GM21825 (cell line): ENCODE results near the gene CNGA4.
"Not testable (repeated sequence)": the region's sequence is repeated elsewhere in the genome, so short reads cannot be mapped to it uniquely, and the experiment has no call there.

ENCODE experiments used
- ATAC-seq: cut with Tn5 transposase; IDR thresholded peaks from one replicate; pipeline ENCODE4 v1.9.1; 2021; ENCODE audit warnings: mild to moderate bottlenecking, moderate library complexity; ENCODE audit not compliant: unreplicated experiment

The CNGA4 gene

DNA sequence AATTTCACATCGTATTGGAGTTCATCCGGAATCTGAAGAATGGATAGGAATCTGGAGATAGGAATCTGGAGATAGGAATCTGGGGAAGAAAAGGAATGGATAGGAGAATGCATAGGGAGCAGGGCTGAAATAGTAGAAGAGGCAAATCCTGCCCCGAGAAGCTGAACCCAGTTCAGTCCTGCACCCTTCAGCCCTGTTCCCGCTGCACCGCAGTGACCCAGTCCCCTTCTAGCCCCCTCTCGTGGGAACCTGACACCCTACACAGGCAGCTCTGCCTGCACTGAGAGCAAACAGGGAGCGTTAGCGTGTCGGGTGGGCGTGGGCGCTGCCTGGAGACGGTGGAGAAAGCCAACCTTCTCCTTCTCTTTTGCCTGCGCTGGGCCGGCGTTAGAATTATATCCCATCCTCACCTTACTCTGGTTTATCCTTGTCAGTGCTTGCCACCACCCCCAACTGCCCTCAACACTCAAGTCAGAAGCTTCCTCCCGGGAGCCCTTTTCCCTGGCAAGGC, 19.7 kb downstream of the CNGA4 start:
- no peak for ATAC-seq

GRCh38 chr11:6260207-6260726, 21.4 kb downstream of the CNGA4 start:
- ATAC-seq = no peak

DNA sequence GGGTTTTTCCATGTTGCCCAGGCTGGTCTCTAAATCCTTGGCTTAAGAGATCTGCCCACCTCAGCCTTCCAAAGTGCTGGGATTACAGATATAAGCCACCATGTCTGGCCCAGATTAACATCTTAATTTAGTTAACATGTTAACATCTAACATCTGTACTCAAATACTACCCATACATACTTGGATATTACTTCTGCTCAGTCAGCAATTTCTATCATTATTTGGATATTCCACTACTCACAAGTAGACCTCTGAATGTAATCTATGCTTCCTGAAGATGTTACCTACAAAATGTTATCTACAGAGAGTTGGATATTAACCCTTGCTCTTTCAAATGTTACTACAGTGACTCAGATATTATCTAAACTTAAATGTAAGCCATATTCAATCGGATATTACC, 24.8 kb downstream of the CNGA4 start:
- ATAC-seq = no peak

GRCh38 chr11:6268820-6269219, 29.9 kb downstream of the CNGA4 start:
- ATAC-seq = no peak

DNA sequence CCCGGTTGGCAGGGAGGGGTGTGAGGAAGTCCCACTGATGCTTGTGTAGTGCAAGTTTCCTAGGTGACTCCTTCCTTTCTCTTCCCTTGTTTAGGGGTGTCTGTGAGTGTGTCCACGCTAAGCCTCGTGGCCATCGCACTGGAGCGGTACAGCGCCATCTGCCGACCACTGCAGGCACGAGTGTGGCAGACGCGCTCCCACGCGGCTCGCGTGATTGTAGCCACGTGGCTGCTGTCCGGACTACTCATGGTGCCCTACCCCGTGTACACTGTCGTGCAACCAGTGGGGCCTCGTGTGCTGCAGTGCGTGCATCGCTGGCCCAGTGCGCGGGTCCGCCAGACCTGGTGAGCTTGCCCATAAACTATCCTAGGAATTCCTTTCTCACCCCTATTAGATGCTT, 31.1 kb downstream of the CNGA4 start:
- no peak for ATAC-seq

- ATAC-seq = no peak
These were observed 31.8 kb downstream of the CNGA4 start for GRCh38 chr11:6270584-6271246.

- no peak for ATAC-seq
These were observed 32.7 kb downstream of the CNGA4 start for GRCh38 chr11:6271598-6271997.

DNA sequence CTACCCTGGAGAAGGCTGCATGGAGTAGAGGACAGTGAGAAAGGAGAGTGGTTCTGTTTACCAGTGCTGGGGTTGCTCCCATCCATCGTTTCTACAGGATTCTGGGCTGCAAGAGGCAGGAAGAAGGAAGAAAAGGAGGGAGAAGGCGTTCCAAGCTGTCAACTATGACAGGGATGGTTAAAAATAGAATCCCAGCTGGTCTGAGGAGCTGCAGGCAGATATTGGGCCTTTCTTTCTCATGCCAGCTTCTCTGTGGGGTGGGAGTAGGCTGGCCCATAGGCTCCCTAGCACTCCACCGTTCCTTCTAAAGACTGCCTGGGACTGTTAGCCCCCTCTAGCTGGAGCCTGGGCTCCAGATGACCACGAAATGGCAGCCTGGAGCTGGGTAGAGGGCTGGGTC, 34.3 kb downstream of the CNGA4 start:
- ATAC-seq = no peak

GRCh38 chr11:6280809-6281208, 41.9 kb downstream of the CNGA4 start:
- ATAC-seq = not testable (repeated sequence)

DNA sequence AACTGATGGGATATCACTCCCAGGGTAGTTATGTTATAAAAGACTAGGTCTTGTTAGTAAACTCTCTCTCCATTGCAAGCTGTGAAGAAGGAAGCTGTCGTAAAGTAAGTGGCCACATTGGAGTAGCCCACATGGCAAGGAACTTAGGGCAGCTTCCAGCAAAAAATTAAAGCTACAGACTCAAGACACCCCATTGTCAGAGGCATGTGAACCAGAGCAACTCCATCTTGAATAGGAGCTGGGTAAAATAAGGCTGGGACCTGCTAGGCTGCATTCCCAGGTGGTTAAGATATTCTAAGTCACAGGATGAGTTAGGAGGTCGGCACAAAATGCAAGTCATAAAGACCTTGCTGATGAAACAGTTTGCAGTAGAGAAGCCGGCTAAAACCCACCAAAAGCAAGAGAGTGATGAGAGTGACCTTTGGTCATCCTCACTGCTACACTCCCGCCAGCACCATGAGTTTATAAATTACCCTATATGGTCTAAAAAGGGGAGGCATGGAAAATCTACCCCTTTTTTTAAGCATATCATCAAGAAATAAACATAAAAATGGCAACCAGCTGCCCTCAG, 44.6 kb downstream of the CNGA4 start:
- no peak for ATAC-seq

DNA sequence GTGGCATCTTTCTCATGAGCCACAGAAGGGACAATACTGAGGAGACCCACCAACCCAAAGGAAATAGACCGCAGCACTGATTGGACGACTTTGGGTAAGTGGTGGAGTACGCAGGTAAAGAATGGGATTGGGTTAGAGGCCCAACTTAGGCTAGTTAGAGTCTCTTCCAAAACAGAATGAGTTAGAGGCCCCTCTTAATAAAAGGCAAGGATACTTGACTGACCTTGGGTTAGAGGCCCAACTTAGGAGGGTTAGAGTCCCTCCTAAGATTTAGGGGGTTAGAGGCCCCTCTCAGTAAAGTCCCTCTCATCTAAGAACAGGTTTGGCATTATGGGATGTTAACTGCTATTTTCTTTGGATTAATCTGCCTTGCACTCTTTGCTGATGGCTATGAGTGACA, 45.4 kb downstream of the CNGA4 start:
- no peak for ATAC-seq

- ATAC-seq = no peak
These were observed 46.1 kb downstream of the CNGA4 start for GRCh38 chr11:6285019-6285418.
